Prostate gland (tissue), 2 donors: ENCODE results near the gene NPTN.

Source experiments
- POLR2A ChIP-seq: fragments of 450-650 bp; IDR thresholded peaks from one replicate; pipeline ENCODE4 v1.6.1; 2016; ENCODE audit warnings: antibody characterized with exemption, mild to moderate bottlenecking
- POLR2AphosphoS5 ChIP-seq: sonication (generic); formaldehyde crosslinking; IDR thresholded peaks from one replicate; pipeline ENCODE4 v1.6.1; 2017; ENCODE audit warnings: antibody characterized with exemption
- TF ChIP-seq, protein P1 (sequence below), 4 experiments: fragments of 200-600 bp in 2 of 4; fragments of 450-650 bp in 2 of 4; sonication (generic) in 2 of 4; IDR thresholded peaks; 1 replicate in 3 of 4; 2 replicates in 1 of 4; pipeline ENCODE4 v1.5.1; 2016 to 2019; ENCODE audit warnings: antibody characterized with exemption in 4 of 4, mild to moderate bottlenecking in 2 of 4, moderate library complexity in 2 of 4

DNA sequence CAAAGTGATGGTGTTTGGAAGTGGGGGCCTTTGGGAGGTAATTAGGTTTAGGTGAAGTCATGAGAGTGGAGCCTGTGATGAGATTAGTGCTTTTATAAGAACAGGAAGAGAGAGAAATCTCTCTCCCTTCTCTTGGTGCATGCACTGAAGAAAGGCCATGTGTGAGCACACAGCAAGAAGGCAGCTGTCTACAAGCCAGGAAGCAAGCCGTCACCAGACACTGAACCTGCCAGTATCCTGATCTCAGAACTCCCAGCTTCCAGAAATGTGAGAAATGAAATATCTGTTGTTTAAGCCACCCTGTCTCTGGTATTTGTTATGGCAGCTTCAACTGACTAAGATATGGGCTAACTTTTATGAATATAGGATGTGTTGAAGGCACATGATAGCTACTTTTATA is 117.7 kb downstream of the NPTN start:
- TF ChIP-seq, protein P1, sequence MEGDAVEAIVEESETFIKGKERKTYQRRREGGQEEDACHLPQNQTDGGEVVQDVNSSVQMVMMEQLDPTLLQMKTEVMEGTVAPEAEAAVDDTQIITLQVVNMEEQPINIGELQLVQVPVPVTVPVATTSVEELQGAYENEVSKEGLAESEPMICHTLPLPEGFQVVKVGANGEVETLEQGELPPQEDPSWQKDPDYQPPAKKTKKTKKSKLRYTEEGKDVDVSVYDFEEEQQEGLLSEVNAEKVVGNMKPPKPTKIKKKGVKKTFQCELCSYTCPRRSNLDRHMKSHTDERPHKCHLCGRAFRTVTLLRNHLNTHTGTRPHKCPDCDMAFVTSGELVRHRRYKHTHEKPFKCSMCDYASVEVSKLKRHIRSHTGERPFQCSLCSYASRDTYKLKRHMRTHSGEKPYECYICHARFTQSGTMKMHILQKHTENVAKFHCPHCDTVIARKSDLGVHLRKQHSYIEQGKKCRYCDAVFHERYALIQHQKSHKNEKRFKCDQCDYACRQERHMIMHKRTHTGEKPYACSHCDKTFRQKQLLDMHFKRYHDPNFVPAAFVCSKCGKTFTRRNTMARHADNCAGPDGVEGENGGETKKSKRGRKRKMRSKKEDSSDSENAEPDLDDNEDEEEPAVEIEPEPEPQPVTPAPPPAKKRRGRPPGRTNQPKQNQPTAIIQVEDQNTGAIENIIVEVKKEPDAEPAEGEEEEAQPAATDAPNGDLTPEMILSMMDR (IDR thresholded peaks at IDR 0.05) = no peak
- TF ChIP-seq POLR2A = no peak
- no peak for TF ChIP-seq POLR2AphosphoS5
